HUDEP-2 (cell line): Measurements from ENCODE around the gene DMAC2L.
A peak's percentile ranks its signal among the peaks of the same experiment; 100 is the strongest.
"Not testable (repeated sequence)": the region's sequence is repeated elsewhere in the genome, so short reads cannot be mapped to it uniquely, and the experiment has no call there.

Experiments
- DNase-seq, 76 experiments: peaks; one replicate each; lab custom pipeline; 2025; ENCODE audit not compliant: unreplicated experiment in 76 of 76; lab: John Stamatoyannopoulos, UW

Gene DMAC2L

DNA sequence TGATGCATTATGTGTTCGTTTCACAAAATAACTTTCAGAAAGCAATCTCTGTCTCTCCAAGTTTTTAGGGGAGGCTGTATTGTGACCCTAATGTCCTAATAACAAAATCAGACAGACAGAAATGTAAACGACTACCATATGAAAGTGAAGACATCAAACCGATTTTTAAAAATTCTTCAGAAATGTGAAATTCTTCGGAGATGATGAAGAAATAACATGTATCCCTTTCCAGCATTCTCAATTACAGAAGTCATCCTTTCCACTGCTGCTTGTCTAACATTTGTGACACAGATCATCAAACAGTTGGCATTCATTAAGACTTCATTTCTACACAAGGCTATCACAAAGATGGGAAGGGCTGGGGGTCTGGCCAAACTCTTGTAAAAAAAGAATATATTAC lies 41.0 kb downstream of the DMAC2L start:
- no peak for DNase-seq

DNA sequence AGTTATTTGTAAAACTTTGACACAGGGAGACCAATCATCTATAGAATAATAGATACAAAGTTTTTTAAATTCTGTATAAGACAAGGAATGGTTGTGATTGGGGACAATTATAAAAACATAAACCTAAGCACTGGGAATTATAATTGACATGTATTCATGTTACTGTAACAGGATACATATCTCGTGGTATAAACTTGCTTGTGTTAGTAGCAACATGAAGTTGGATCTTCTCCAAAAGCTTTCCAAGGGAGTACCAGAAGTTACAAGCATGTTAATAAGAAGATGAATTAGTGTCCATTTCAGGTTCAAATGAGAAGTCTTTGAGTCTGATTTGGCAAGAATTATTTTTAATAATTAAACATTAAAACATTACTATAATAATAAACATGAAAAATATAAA lies 42.4 kb downstream of the DMAC2L start:
- DNase-seq, result no peak

DNA sequence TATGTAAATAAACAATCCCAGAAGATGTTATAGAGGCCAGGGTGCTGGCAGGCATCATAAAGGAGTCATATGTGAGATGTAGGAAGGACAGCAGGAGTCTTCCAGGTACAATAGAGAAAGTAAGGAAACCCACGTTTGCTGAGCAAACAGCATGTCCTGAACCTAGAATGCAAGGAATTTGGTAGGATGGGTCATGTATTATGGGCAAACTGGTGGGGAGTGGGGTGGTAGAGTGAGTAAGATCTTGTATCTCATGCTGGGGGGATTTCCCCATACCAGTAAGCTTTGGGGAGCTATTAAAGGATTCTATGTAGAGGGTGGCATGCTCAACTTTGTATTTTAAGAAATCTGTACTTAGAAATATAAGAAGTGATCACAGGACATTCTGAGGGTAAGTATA lies 43.6 kb downstream of the DMAC2L start:
- no peak for DNase-seq

DNA sequence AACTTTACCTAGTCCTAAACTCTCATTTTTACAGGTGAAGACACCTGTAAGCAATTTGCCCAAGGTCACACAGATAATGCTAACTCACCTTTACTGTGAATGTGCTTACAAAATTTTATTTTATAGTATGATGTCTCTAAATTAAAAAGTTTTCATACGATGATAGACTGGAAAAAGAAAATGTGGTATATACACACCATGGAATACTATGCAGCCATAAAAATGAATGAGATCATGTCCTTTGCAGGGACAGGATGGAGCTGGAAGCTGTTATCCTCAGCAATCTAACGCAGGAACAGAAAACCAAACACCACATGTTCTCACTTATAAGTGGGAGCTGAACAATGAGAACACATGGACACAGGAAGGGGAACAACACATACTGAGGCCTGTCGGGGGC lies 44.2 kb downstream of the DMAC2L start:
- not testable (repeated sequence) for DNase-seq

DNA sequence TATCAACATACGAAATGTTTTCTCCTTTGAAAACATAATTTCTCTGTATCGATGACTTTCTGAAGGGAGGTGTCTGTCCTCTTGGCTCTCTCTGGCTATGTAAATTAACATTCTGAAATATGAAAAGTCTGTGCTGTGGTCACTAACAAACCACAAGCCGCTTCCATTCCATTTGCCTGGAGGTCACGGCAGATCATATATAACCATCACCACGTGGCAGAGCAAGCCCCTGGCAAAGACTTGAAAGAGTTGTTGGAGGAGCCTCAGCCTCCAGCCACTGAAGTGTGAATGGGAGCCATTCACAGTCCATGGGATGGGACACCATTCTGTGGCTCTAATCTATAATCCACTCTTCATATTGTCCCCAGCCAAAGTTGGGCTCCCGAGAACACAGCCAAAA lies 45.0 kb downstream of the DMAC2L start:
- DNase-seq, result no peak

DNA sequence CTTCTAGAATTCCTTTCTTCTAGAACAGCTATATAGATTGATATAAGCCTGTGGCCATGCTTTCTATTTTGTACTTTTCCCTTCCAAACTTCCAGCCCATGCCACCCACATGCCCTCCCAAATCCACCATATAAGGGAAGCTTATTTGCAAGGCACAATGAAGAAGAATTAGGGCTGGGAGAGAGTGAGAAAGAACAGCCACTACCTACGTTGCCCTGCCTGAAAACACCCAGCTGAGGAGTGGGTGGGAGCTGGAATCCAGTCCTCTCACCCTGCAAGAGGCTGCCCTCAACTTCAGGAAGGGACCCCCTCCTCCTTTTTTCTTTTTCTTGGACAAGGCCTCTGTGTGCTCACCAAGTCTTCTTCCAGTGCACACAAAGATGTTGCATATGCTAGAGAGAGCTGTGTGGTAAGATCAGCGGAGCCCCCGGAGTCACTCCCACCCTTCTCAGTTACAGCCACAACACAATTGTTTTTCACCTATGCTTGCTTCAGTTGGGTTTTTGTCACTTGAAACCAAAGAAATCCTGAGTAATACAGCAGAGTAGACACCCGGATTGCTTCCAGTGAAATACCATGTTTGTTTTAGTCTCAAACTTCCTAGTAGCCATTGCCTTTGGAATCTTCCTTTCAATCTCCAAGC lies 45.8 kb downstream of the DMAC2L start:
- DNase-seq, result no peak

DNA sequence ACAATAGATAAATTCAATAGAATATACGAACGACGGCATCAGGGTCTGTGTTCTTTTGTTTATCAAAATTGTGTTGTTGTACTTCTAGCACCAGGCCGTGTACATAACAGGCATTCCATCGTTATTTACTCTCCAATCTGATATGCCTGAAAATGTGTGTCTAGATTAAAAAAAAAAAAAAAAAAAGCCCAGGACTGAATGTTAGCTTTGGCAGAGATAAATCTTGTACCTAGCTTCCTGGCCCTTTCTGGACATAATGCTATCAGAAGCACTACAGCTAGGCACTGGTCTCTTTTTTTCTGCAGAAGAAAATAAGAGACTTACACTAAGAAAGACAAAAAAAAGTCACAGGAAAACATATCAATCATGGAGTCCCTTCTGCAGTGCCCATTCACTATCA lies 47.5 kb downstream of the DMAC2L start:
- no peak for DNase-seq

DNA sequence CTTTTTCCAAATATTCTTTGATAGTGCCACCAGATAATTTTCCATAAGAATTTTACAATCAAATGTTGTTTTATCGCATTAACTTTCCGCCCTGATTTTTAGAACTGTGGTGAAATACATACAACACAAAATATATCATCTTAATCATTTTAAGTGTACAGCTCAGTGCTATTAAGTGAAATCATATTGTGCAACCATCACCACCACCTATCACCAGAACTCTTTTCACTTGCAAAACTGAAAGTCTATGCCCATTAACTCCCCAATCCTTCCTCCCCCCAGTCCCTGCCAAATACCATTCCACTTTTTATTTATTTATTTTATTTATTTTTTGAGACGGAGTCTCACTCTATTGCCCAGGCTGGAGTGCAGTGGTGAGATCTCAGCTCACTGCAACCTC lies 48.0 kb downstream of the DMAC2L start:
- no peak for DNase-seq

DNA sequence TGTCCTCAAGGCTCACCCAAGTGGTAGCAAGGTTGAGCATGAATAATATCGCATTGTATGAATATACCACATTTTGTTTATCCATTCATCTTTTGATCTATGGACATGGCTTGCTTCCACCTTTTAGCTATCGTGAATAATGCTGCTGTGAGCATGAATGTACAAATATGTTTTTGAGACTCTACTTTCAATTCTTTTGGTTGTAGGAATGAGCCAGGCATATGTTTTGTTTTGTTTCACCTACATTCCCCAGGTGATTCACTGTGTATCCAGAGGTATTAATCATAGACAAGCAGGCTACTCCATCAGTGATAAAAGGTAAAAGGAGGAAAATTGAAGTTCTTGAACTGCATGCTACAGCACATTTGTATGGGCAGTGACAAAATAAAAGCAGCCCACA lies 48.7 kb downstream of the DMAC2L start:
- DNase-seq, result no peak

DNA sequence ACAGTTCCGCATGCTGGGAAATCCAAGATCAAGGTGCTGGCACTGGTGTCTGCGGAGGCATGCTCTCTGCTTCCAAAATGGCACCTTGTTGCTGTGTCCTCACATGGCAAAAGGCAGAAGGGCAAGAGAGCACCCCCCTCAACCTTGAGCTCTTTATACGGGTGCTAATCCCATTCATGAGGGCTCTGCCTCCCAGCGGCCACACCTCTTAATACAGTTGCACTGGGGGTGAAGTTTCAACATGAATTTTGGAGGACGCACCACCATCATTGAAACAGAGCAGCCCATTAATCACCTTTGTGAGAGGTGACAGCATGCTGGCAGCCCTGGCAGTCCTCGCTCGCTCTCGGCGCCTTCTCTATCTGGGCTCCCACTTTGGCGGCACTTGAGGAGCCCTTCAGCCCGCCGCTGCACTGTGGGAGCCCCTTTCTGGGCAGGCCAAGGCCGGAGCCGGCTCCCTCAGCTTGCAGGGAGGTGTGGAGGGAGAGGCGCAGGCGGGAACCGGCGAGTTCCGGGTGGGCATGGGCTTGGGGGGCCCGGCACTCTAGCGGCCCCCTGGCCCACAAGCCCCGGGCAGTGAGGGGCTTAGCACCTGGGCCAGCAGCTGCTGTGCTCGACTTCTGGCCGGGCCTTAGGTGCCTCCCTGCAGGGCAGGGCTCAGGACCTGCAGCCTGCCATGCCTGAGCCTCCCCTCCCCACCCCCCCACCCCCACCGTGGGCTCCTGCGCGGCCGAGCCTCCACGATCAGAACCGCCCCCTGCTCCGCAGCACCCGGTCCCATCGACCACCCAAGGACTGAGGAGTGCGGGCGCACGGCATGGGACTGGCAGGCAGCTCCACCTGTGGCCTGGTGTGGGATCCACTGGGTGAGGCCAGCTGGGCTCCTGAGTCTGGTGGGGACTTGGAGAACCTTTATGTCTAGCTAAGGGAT lies 49.6 kb downstream of the DMAC2L start:
- DNase-seq, result not testable (repeated sequence)

DNA sequence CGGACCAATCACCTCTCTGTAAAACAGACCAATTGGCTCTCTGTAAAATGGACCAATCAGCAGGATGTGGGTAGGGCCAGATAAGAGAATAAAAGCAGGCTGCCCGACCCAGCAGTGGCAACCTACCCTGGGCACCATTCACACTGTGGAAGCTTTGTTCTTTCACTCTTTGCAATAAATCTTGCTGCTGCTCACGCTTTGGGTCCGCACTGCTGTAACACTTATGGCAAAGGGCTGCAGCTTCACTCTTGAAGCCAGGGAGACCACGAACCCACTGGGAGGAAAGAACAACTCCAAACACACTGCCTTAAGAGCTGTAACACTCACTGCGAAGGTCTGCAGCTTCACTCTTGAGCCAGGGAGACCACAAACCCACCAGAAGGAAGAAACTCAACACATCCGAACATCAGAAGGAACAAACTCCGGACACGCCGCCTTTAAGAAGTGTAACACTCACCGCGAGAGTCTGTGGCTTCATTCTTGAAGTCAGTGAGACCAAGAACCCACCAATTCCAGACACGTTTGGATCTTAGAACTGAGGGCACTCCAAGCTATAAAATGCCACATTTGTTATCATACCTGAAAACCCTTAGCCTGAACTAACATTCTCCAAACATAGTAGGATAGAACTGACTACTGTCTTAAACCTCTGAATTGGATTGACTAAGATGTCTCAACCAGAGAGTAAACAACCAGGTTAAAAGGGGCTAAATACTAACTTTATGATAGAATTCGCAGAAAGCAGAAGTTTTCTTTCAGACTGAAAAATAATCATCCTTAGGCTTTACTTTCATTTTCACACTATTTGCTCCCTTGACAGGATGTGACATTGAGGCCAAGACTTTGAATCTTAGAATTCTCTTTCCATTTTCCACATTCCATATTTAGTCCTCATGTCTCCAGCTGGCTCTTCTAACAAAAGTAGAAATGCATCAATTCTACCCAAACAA lies 50.9 kb downstream of the DMAC2L start:
- DNase-seq, result no peak

DNA sequence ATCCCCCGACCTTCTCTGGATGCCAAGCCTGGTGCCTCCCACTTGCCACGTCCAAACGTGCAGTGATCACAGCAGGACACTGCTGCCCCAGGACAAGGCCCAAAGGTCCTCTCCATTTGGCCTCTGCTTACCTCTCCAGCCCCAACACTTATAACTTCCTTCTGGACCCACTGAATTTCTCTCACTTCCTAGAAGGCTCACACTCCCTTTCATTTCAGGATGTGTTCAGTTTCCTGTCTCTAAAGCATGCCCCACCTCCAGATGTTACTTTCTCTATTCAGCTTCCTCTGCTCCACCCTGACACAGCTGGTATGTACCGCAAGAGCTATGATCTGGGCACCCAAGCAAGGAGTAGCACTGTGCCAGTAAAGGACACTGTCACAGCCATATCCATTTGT lies 51.6 kb downstream of the DMAC2L start:
- peak in 2 of 76 experiments; percentile 4 to 5 for DNase-seq

DNA sequence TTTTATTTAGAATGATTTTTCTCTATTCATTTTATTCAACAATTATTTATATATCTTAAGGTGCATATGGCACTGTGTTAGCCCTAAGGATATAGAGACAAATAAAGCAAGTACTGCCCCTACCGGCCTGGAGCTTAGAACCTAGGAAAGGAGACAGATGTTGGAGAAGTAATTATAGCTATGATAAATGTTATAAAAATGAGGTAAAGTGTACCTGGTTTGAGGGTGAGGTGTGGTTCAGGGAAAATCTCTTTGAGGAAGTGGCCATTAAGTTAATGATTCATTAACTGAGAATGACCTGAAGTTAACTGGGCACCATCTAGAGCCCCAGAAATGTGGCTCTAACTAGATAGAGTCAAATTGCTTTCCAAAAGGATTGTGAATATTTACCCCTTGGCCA lies 52.7 kb downstream of the DMAC2L start:
- no peak for DNase-seq

DNA sequence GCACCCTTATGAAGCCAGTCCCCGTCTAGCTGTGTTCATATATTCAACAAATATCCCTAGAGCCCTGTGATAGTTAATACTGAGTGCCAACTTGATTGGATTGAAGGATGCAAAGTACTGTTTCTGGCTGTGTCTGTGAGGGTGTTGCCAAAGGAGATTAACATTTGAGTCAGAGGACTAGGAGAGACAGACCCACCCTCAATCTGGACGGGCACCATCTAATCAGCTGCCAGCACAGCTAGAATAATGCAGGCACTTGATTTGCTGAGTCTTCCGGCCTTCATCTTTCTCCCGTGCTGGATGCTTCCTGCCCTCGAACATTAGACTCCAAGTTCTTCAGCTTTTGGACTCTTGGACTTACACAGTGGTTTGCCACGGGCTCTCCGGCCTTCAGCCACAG lies 53.4 kb downstream of the DMAC2L start:
- peak in 50 of 76 experiments; percentile 6 to 71 (median 32) for DNase-seq

DNA sequence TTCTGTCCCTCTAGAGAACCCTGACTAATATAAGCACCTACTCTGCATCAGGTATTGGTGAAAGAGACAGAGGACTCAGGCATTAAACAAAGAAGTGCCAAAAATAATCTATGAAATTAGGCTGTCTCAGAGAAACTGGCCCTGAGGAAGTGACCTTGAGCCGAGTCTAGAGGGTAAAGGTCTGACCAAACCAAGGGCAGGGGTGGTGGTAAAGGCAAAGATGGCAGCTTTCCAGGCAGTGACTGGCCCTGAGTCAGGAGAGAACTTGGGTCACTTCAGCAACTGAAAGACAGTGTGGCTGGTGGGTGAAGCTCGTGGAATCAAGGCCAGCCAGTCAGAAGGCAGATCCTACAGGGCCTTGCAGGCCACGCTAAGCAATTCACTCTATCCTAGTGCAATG lies 54.0 kb downstream of the DMAC2L start:
- DNase-seq, result peak in 3 of 76 experiments; percentile 7 to 20 (median 12)

DNA sequence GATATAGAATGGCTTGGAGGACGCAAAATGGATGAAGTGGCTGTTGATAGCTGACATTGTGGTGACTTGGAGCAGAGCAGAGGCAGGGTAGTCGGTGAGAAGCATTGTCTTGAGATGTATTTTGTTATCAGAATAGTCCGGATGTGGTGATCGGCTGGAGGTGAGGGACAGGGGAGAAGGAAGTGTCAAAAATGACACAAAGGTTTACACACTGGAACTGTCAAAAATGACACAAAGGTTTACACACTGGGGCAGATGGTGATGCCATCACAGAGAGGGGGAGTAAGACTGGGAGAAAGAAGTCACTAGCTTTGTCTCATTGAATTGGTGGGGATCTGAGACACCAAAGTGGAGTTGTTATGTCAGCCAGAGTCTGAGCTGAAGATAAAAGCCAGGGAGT lies 54.5 kb downstream of the DMAC2L start:
- no peak for DNase-seq

DNA sequence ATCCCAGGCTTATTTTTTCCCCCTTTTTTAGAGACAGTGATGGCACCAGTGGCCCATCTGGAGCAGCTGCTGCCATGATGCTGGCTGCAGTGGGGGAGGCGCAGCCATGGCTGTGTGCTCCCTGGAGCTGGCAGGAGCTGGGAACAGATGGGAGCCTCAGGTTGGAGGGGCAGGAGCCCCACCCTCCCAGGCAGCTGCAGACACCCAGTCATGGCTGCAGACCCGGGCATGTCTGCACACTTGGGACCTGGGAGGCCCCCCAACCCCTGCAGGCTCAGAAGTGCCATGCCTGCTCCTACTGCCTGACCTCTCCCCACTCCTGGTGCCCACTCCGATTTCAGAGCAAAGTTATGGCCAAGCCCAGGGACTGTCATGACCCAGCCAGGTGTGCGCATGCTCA lies 59.4 kb downstream of the DMAC2L start:
- no peak for DNase-seq

DNA sequence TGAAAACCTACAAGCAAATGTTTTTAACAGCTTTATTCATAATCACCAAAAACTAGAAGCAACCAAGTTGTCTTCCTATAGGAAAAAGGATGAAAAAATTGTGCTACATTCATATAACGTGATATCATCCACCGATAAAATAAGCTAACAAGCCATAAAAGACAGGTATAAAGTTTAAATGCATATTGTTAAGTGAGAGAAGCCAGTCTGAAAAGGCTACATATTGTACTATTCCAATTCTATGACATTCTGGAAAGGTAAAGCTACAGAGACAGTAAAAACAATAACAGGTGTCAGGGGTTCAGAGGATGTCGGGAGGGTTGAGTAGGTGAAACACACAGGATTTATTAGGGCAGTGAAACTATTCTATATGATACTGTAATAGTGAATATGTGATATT lies 61.8 kb downstream of the DMAC2L start:
- no peak for DNase-seq

DNA sequence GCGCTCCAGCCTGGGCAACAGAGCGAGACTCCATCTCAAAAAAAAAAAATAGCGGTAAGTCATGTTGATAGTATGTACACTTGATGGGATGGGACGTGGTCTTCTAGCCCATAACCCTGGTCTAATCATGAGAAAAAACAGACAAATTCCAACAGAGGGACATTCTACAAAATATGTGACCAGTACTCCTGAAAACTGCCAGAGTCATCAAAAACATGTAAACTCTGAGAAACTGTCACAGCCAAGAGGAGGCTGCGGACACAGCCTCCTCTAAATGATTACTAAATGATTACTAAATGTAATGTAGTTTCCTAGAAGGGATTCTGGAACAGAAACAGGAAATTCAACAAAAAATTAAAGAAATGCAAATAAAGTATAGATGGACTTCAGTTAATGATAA lies 63.6 kb downstream of the DMAC2L start:
- DNase-seq, result no peak
